Activated CD8-positive, alpha-beta T cell treated with anti-CD3 and anti-CD28 coated beads for 36 hours (primary cell): Measurements from ENCODE around the gene FAM3D. TPM values are rescaled to one million over a fixed set of nuclear protein-coding genes. Genes with fewer than 3 reads are reported as not detected.

Source experiments
- ATAC-seq: fragments of 200-7000 bp; cut with Tn5 transposase; one replicate; pipeline ENCODE4 v1.10.0; 2021; ENCODE audit warnings: mild to moderate bottlenecking, moderate library complexity
- CTCF ChIA-PET: fragments of 350-600 bp; sonication (Branson Sonifier 250); formaldehyde crosslinking; loops from one replicate; lab custom pipeline; 2021; ENCODE audit warnings: antibody characterized with exemption; lab: Charles Lee
- POLR2A ChIA-PET: fragments of 350-600 bp; sonication (Branson Sonifier 250); formaldehyde crosslinking; loops from one replicate; lab custom pipeline; 2021; ENCODE audit warnings: antibody characterized with exemption; lab: Charles Lee
- DNase-seq: peaks from one replicate; pipeline ENCODE4 v3.0.0-alpha.2; 2020
- H3K27ac Mint-ChIP-seq: one replicate; pipeline ENCODE4 v1.8.0; 2021; ENCODE audit warnings: mild to moderate bottlenecking, mixed read lengths
- H3K27me3 Mint-ChIP-seq: one replicate; pipeline ENCODE4 v1.8.0; 2021; ENCODE audit warnings: mixed read lengths
- H3K36me3 Mint-ChIP-seq: one replicate; pipeline ENCODE4 v1.8.0; 2021; ENCODE audit warnings: low read depth, mixed read lengths
- H3K4me1 Mint-ChIP-seq: one replicate; pipeline ENCODE4 v1.8.0; 2021; ENCODE audit warnings: low read depth, mixed read lengths
- H3K4me3 Mint-ChIP-seq: one replicate; pipeline ENCODE4 v1.8.0; 2021; ENCODE audit warnings: mild to moderate bottlenecking, moderate library complexity, mixed read lengths
- H3K9me3 Mint-ChIP-seq: one replicate; pipeline ENCODE4 v1.8.0; 2021; ENCODE audit warnings: mixed read lengths
- CTCF ChIP-seq: fragments of 200-600 bp; IDR thresholded peaks from one replicate; pipeline ENCODE4 v1.8.0; 2022; ENCODE audit warnings: antibody characterized with exemption, mild to moderate bottlenecking
- intact Hi-C: fragments of 100-400 bp; cut with micrococcal nuclease; formaldehyde crosslinking; loops from one replicate; pipeline ENCODE4 v1.10.0; 2022
- total RNA-seq, 2 experiments: library from RNA; stranded (reverse); gene quantifications; one replicate each; pipeline ENCODE4 v1.2.3, GENCODE V29; 2021

The FAM3D gene
- total RNA-seq, 2 experiments from 2014 or later = not detected

- ATAC-seq = no peak
- Mint-ChIP-seq H3K9me3 (no peaks in the 10 kb centered on the region), H3K36me3 (no peaks in the 10 kb centered on the region), H3K27me3 (no peaks in the 10 kb centered on the region), H3K4me3 (no peak overlapping the region), H3K4me1 (no peaks in the 10 kb centered on the region), H3K27ac (no peak overlapping the region)
- DNase-seq = no peak
- ChIA-PET CTCF (no interaction called here), POLR2A (no interaction called here)
- no peak for TF ChIP-seq CTCF
- intact Hi-C loops = no loop called here
Measured at GRCh38 chr3:58623961-58624360, 42.6 kb downstream of the FAM3D start.

- CTCF ChIA-PET = no interaction called here
Measured at GRCh38 chr3:58623478-58623877, 43.1 kb downstream of the FAM3D start.

GRCh38 chr3:58622892-58623291 is 43.7 kb downstream of the FAM3D start:
- H3K4me1 Mint-ChIP-seq = no peaks in the 10 kb centered on the region
- intact Hi-C loops = no loop called here
- no peaks in the 10 kb centered on the region for H3K27me3 Mint-ChIP-seq
- ChIA-PET CTCF (interaction anchor here (1.6 to 3.5 kb wide), 2 partner anchors 9 to 55 kb away, joined by 6 to 20 read pairs; no protein-coding TSS in a partner anchor), POLR2A (interaction anchor here (1.1 kb wide), 1 partner anchor 16 kb away, joined by 5 read pairs; no protein-coding TSS in a partner anchor)
- H3K27ac Mint-ChIP-seq = no peak overlapping the region
- no peaks in the 10 kb centered on the region for H3K9me3 Mint-ChIP-seq
- no peak for DNase-seq
- no peak overlapping the region for H3K4me3 Mint-ChIP-seq
- no peaks in the 10 kb centered on the region for H3K36me3 Mint-ChIP-seq
- no peak for TF ChIP-seq CTCF
- no peak for ATAC-seq

More at GRCh38 chr3:58623478-58623877, 43.1 kb downstream of the FAM3D start:
- DNase-seq (no peak), ATAC-seq (no peak)
- POLR2A ChIA-PET = no interaction called here
- intact Hi-C loops = no loop called here
- no peaks in the 10 kb centered on the region for H3K36me3 Mint-ChIP-seq
- no peaks in the 10 kb centered on the region for H3K9me3 Mint-ChIP-seq
- no peaks in the 10 kb centered on the region for H3K4me1 Mint-ChIP-seq
- no peaks in the 10 kb centered on the region for H3K27me3 Mint-ChIP-seq
- TF ChIP-seq CTCF = no peak
- H3K4me3 Mint-ChIP-seq = no peak overlapping the region
- H3K27ac Mint-ChIP-seq = no peak overlapping the region

GRCh38 chr3:58622436-58622835 is 44.1 kb downstream of the FAM3D start:
- CTCF ChIA-PET = interaction anchor here (1.2 to 3.5 kb wide), 3 partner anchors 9 to 54 kb away, joined by 4 to 20 read pairs (median 6); no protein-coding TSS in a partner anchor
- Mint-ChIP-seq H3K9me3 (no peaks in the 10 kb centered on the region), H3K4me3 (no peak overlapping the region), H3K27me3 (no peaks in the 10 kb centered on the region), H3K27ac (no peak overlapping the region), H3K36me3 (no peaks in the 10 kb centered on the region), H3K4me1 (no peaks in the 10 kb centered on the region)
- ATAC-seq (no peak), DNase-seq (no peak)
- POLR2A ChIA-PET = interaction anchor here (1.1 kb wide), 1 partner anchor 17 kb away, joined by 5 read pairs; no protein-coding TSS in a partner anchor
- intact Hi-C loops = no loop called here
- TF ChIP-seq CTCF = no peak

- DNase-seq (no peak), ATAC-seq (no peak)
- Mint-ChIP-seq H3K4me1 (no peaks in the 10 kb centered on the region), H3K4me3 (no peak overlapping the region), H3K27ac (no peak overlapping the region), H3K36me3 (no peaks in the 10 kb centered on the region), H3K9me3 (no peaks in the 10 kb centered on the region), H3K27me3 (no peaks in the 10 kb centered on the region)
- CTCF ChIA-PET = interaction anchor here (1.2 to 3.5 kb wide), 3 partner anchors 10 to 52 kb away, joined by 4 to 20 read pairs (median 6); no protein-coding TSS in a partner anchor
- POLR2A ChIA-PET = no interaction called here
- no peak for TF ChIP-seq CTCF
- intact Hi-C loops = no loop called here
Measured at GRCh38 chr3:58621086-58621830, 45.3 kb downstream of the FAM3D start.
